ENCODE data around the gene PSMB7. TPM values are rescaled to one million over a fixed set of nuclear protein-coding genes. Genes with fewer than 3 reads are reported as not detected.
A peak's percentile ranks its signal among the peaks of the same experiment; 100 is the strongest.

Gene PSMB7
- total and polyA plus RNA-seq, 2 of the 13 experiments (the other 11 are each of a cell fraction or from before 2014, with no cell fraction given): 259 to 291 TPM

DNA sequence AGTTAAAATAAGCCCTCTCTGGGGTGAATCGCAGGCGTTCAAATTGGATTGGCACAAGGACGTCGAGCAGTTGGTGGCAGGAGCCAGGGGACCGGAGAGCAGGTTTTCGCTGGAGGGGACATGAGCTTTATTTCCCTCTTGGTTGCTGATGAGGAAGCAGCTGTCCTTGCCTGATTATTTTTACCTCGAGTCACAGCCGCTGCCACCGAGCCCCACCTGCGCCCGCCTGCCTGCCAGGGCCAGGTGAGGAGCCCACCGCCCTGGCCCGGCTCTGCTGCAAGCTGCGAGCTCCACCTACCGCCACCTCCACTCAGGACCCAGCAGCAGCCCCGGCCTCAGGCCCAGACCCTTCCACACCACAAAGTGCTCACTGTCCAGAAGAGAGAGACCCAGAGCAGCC is 26.0 kb upstream of the PSMB7 start:
- Histone ChIP-seq H3K9ac (ENCODE audit: insufficient read depth, low read depth, low read length) (no peak overlapping the region), H3K9me3 (ENCODE audit: low read length) (no peaks in the 10 kb centered on the region), H3K4me2 (ENCODE audit: low read depth, low read length) (no peak overlapping the region), H3K4me1 (ENCODE audit: insufficient read depth, low read length) (no peaks in the 10 kb centered on the region), H4K20me1 (ENCODE audit: insufficient read depth, low read length) (no peaks in the 10 kb centered on the region), H3K36me3 (replicated peaks in 1 of 2; ENCODE audit: control insufficient read depth in 1 of 2, insufficient read depth in 2 of 2, low read length in 2 of 2) (no peaks in the 10 kb centered on the region), H3K27ac (ENCODE audit: extremely low read length, insufficient read depth, low read length) (no peak overlapping the region), H3K27me3 (ENCODE audit: control insufficient read depth in 1 of 2, insufficient read depth in 2 of 2, low read length in 2 of 2) (peaks cover 0 to 5% of the 10 kb centered on the region in 2 experiments; a peak in 2 of 5 replicates), H2AFZ (ENCODE audit: low read length) (no peak overlapping the region), H3K4me3 (replicated peaks in 1 of 3; ENCODE audit: insufficient read depth in 1 of 3, low read depth in 2 of 3, low read length in 3 of 3) (no peak overlapping the region), H3K79me2 (ENCODE audit: insufficient read depth, low read length) (no peaks in the 10 kb centered on the region)
- ChIA-PET CTCF (ENCODE audit: low intra/inter-chr PET ratio, low total read pairs) (no interaction called here), POLR2A (no interaction called here)
- BruUV-seq (replicated peaks): no TSS peak
- TF ChIP-seq HMGA1 (CRISPR knock-in tag; conservative IDR thresholded peaks at IDR 0.05): no peak
- TF ChIP-seq, protein P1, sequence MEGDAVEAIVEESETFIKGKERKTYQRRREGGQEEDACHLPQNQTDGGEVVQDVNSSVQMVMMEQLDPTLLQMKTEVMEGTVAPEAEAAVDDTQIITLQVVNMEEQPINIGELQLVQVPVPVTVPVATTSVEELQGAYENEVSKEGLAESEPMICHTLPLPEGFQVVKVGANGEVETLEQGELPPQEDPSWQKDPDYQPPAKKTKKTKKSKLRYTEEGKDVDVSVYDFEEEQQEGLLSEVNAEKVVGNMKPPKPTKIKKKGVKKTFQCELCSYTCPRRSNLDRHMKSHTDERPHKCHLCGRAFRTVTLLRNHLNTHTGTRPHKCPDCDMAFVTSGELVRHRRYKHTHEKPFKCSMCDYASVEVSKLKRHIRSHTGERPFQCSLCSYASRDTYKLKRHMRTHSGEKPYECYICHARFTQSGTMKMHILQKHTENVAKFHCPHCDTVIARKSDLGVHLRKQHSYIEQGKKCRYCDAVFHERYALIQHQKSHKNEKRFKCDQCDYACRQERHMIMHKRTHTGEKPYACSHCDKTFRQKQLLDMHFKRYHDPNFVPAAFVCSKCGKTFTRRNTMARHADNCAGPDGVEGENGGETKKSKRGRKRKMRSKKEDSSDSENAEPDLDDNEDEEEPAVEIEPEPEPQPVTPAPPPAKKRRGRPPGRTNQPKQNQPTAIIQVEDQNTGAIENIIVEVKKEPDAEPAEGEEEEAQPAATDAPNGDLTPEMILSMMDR (CRISPR knock-in tag; IDR thresholded peaks at IDR 0.05): 0 out of 2 replicates have a peak, but pooled peaks have one; percentile 8
- DNase-seq (ENCODE audit: low spot score) (no peak), FAIRE-seq (no peak), ATAC-seq (no peak)
- WGBS (ENCODE audit: low lambda C conversion rate): 78% methylated on average over 16 of the region's 16 CpGs
- intact Hi-C loops (cut with micrococcal nuclease; ENCODE audit: unreplicated experiment) (no loop called here), in situ Hi-C loops (cut with HindIII; ENCODE audit: extremely low pct_ligation_motif_present, low pct_unique_long_range_greater_than_20kb) (no loop called here)

DNA sequence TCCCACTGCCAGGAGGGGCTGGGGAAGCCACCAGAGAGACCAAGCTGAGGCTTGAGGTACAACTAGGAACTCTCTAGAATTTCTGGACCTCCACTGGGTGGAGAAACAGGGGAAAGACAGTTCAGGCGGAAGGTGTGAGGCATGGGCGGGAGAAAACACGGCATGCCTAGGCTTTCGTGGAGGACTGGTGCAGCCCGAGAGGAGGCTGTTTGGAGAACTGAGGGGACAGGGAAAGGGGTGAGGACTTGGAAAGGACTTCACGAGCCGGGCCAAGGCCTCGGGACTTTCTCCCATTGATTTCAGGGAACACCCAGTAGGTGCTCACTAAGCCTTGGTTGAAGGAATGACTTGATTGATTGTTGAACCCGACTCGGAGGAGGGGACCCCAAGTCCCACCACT is 25.5 kb upstream of the PSMB7 start:
- Histone ChIP-seq H3K79me2 (ENCODE audit: insufficient read depth, low read length) (no peaks in the 10 kb centered on the region), H3K4me1 (ENCODE audit: insufficient read depth, low read length) (no peaks in the 10 kb centered on the region), H4K20me1 (ENCODE audit: insufficient read depth, low read length) (no peaks in the 10 kb centered on the region), H3K27ac (ENCODE audit: extremely low read length, insufficient read depth, low read length) (no peak overlapping the region), H3K9me3 (ENCODE audit: low read length) (no peaks in the 10 kb centered on the region), H2AFZ (ENCODE audit: low read length) (no peak overlapping the region), H3K4me2 (ENCODE audit: low read depth, low read length) (no peak overlapping the region), H3K9ac (ENCODE audit: insufficient read depth, low read depth, low read length) (no peak overlapping the region), H3K27me3 (ENCODE audit: control insufficient read depth in 1 of 2, insufficient read depth in 2 of 2, low read length in 2 of 2) (peaks cover 0 to 5% of the 10 kb centered on the region in 2 experiments; a peak in 2 of 5 replicates), H3K4me3 (replicated peaks in 1 of 3; ENCODE audit: insufficient read depth in 1 of 3, low read depth in 2 of 3, low read length in 3 of 3) (no peak overlapping the region), H3K36me3 (replicated peaks in 1 of 2; ENCODE audit: control insufficient read depth in 1 of 2, insufficient read depth in 2 of 2, low read length in 2 of 2) (no peaks in the 10 kb centered on the region)
- CTCF ChIA-PET (ENCODE audit: low intra/inter-chr PET ratio, low total read pairs): no interaction called here
- intact Hi-C loops (cut with micrococcal nuclease; ENCODE audit: unreplicated experiment) (no loop called here), in situ Hi-C loops (cut with HindIII; ENCODE audit: extremely low pct_ligation_motif_present, low pct_unique_long_range_greater_than_20kb) (no loop called here)
- no peak for ATAC-seq
- no peak for DNase-seq (ENCODE audit: low spot score)
- WGBS (ENCODE audit: low lambda C conversion rate): 30% methylated on average over 10 of the region's 10 CpGs
- FAIRE-seq: no peak
- no TSS peak for BruUV-seq (replicated peaks)
- POLR2A ChIA-PET: no interaction called here
- no peak for TF ChIP-seq ZNF549 (CRISPR knock-in tag; IDR thresholded peaks at IDR 0.05)
- TF ChIP-seq RFXAP (CRISPR knock-in tag; IDR thresholded peaks at IDR 0.05; ENCODE audit: borderline replicate concordance): no peak
- no peak for TF ChIP-seq ZNF362 (CRISPR knock-in tag; IDR thresholded peaks at IDR 0.05; ENCODE audit: borderline replicate concordance)
- TF ChIP-seq KDM2A (CRISPR knock-in tag; IDR thresholded peaks at IDR 0.05; ENCODE audit: borderline replicate concordance, low read depth): no peak
- no peak for TF ChIP-seq ZNF263 (CRISPR knock-in tag; IDR thresholded peaks at IDR 0.05)
- TF ChIP-seq ATF1 (CRISPR knock-in tag; IDR thresholded peaks at IDR 0.05): no peak
- no peak for TF ChIP-seq MAFG (CRISPR knock-in tag; IDR thresholded peaks at IDR 0.05)
- TF ChIP-seq NFAT5 (CRISPR knock-in tag; IDR thresholded peaks at IDR 0.05): no peak
- TF ChIP-seq TBL1XR1 (IDR thresholded peaks at IDR 0.05; ENCODE audit: borderline replicate concordance, low read length, partially characterized antibody): no peak
